ENCODE measurements around the gene ACOX2.

The ACOX2 gene

GRCh38 chr3:58502872-58503271 lies 34.1 kb downstream of the ACOX2 start:
- no peak for DNase-seq

GRCh38 chr3:58497097-58497496 lies 39.9 kb downstream of the ACOX2 start:
- DNase-seq: no peak

DNA sequence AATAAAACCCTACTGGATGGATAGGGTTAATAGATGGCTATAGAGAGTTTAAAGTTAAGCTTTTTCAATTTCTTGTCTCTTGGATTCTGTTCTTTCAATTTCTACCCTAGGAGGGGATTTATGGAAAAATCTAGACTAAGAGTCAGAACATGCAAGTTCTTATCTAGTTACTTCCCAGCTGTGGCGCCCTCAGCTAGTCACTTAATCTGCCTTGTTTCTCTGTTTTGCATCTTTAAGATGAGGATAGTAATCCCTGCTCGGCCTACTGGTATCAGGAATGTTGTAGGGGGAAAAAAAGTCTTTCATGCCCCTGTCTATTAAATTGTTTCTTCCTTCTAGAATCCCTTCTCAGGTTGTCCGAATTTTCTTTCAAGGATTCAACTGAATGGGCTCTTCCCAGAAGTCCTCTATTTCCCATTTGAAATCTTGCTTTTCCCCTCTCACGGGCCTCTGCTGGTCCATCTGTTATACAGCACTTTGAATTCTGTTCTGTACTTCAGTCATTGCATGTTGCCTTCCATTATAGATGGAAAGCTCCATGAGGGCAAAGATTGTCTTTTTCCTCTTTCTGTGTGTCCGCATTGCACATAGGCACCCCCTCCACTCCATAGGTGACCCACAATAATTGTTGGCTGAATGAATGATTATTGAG lies 40.7 kb downstream of the ACOX2 start:
- DNase-seq: no peak

- DNase-seq: no peak
These were observed 41.9 kb downstream of the ACOX2 start for GRCh38 chr3:58495101-58495500.

DNA sequence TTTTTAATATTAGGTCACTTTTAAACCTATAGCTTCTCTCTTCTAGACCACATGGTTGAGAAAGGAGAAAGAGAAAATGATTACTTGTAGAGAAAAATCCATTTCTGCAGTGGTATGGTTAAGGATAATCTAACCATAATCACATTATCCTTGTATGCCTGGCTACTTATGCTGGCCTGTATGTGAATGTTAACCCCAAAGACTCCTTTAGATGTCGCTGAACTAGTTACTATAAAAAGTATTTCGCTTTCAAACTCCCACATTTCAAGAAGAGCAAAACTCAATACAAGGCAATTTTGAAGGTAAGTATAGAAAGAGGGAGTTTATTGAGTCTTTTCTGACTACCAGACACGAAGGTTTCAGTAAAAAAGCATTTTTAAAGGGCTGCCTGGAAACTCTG lies 42.9 kb downstream of the ACOX2 start:
- no peak for DNase-seq

GRCh38 chr3:58492494-58492905 lies 44.5 kb downstream of the ACOX2 start:
- no peak for DNase-seq

GRCh38 chr3:58491506-58492402 lies 45.2 kb downstream of the ACOX2 start, which contains the start of gene KCTD6:
KCTD6 (plus strand) TSS chr3:58492096; CDS start chr3:58498756, 6,660 bp downstream.
- DNase-seq: peak; percentile 83

- no peak for DNase-seq
These were observed 46.0 kb downstream of the ACOX2 start for GRCh38 chr3:58490860-58491501.

GRCh38 chr3:58488967-58489366 lies 48.0 kb downstream of the ACOX2 start:
- DNase-seq: no peak

- DNase-seq: no peak
These were observed 49.7 kb downstream of the ACOX2 start for GRCh38 chr3:58487140-58487886.

- no peak for DNase-seq
These were observed 51.1 kb downstream of the ACOX2 start for GRCh38 chr3:58485801-58486435.

GRCh38 chr3:58484722-58485069 lies 52.3 kb downstream of the ACOX2 start:
- no peak for DNase-seq

DNA sequence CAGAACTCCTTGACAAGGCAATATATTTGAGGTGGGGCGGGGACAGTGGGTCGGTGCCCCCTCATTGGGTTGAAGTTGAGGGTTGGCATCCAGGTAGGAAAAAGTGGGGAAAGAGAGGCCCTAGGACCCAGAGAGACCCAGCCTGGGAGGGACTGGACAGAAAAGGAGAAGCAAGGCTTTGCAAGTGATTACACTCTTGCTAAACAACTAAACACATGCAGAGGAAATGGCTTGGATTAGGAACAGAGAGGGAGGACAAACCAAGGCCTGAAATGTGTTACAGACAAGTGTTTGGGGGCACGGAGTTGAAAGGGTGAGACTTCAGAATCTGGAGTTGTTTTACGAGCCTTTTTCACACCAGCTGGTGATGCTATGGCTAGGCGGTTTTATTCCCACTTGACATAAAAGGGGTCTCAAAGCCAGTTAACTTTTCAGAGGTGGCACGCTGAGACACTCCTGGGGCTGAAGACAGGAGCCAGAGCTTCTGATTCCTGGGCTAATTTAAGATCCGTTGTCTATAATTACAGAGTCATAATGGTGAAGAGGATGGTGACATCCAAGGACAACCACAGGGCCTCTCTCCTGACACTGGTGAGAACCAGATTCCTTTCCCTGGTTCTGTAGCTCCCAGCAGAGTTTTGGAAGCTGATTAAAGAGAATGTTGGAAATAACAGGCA lies 52.8 kb downstream of the ACOX2 start:
- DNase-seq: no peak

DNA sequence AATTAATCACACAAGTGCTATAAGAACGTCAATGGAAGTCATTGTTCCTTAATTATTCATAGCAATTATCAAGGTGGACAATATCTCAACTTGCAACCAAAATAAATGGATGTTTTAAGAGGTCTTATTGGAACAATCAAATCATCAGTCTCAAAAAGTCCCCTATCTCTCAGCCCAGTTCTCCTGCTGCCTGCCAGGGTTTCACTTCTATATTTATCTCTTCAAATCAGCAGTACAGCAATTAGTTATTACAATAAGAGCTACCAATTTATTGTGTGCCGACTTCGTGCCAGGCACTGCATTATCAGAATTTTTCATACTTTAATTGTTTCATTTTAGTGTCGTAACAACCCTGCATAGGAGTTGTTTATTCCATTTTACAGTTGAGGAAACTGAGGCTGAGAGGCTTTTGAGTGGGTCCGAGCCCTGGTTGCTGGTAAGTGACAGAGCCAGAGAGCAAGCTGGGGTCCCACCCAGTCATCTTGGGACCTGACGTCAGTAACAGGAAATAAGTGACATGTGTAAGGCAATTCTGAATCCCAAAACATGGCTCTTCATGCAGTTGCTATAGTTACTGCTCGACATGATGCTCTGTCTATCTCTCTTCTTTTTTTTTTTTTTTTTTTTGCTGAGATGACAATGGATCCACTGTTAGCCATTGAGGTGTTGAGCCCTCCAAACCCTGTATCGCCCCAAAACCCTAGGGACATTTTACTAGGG lies 53.9 kb downstream of the ACOX2 start:
- DNase-seq: no peak

GRCh38 chr3:58480309-58480708 lies 56.7 kb downstream of the ACOX2 start:
- no peak for DNase-seq

DNA sequence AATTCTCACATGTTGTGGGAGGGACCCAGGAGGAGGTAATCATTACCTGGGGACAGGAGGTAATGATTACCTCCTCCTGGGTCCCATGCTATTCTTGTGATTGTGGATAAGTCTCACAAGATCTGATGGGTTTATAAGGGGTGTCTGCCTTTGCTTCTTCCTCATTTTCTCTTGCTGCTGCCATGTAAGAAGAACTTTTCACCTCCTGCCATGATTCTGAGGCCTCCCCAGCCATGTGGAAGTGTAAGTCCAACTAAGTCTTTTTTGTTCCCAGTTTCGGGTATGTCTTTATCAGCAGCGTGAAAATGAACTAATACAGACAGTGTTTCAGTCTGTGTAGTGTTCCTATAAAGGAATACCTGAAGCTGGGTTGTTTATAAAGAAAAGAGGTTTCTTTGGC lies 58.2 kb downstream of the ACOX2 start:
- DNase-seq: no peak

- DNase-seq: no peak
These were observed 61.9 kb downstream of the ACOX2 start for GRCh38 chr3:58474967-58475578.

- DNase-seq: no peak
These were observed 62.6 kb downstream of the ACOX2 start for GRCh38 chr3:58474348-58474911.

DNA sequence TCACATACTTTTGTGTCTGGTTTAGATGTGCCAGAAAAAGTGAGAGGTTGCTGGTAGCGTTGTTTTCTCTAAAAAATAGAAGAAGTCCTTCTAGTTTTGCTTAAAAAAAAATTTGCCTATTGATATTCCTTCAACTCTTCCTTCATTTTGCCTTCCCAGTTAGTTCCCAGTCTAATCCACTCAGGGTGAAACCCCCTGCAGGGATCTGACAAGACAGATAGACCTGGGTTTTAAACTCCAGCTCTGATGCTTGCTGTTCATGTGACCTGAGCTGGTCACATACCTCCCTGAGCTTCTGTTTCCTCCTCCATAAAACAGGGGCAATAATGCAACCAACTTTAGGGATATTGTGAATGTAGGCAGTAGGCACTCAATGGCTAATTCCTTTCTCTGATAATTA lies 63.7 kb downstream of the ACOX2 start:
- DNase-seq: no peak

Data from GOT3 (cell line).